PC-9 (cell line): ENCODE data around the gene ACTL7A. TPM values are rescaled to one million over a fixed set of nuclear protein-coding genes. Genes with fewer than 3 reads are reported as not detected.
"Not testable (repeated sequence)": the region's sequence is repeated elsewhere in the genome, so short reads cannot be mapped to it uniquely, and the experiment has no call there.

Experiments
- BruUV-seq: library from RNA; stranded (reverse); fragments of 400-500 nt; replicated peaks from 2 replicates; lab custom pipeline; 2021; lab: Mats Ljungman, UMichigan
- CTCF ChIA-PET: fragments of 300-600 bp; sonication (Branson Sonifier 250); formaldehyde crosslinking; loops from one replicate; lab custom pipeline; 2022; ENCODE audit warnings: antibody characterized with exemption; lab: Charles Lee
- POLR2A ChIA-PET: fragments of 300-600 bp; sonication (Branson Sonifier 250); formaldehyde crosslinking; loops from one replicate; lab custom pipeline; 2022; ENCODE audit warnings: antibody characterized with exemption; ENCODE audit not compliant: unreplicated experiment; lab: Charles Lee
- DNase-seq, 2 experiments: peaks; one replicate each; pipeline versions ENCODE4 v3.0.0 to v3.0.0-alpha.2; 2015 to 2022; ENCODE audit warnings: mixed read lengths in 1 of 2
- H2AFZ ChIP-seq: fragments of 200-600 bp; sonication (generic); 2 replicates; pipeline ENCODE4 v1.8.1; 2017; ENCODE audit warnings: antibody characterized with exemption
- H3F3A ChIP-seq: fragments of 200-600 bp; sonication (generic); 2 replicates; pipeline ENCODE4 v1.8.1; 2017; ENCODE audit warnings: antibody characterized with exemption, mild to moderate bottlenecking, low read depth; ENCODE audit not compliant: insufficient read depth
- H3K27ac ChIP-seq: fragments of 200-600 bp; sonication (generic); 2 replicates; pipeline ENCODE4 v1.6.1; 2016; ENCODE audit warnings: mixed run types
- H3K27me3 ChIP-seq: fragments of 200-600 bp; sonication (generic); 2 replicates; pipeline ENCODE4 v1.6.1; 2016; ENCODE audit warnings: low read depth, mixed run types; ENCODE audit not compliant: insufficient read depth
- H3K36me3 ChIP-seq: fragments of 200-600 bp; sonication (generic); 2 replicates; pipeline ENCODE4 v1.6.1; 2016; ENCODE audit warnings: low read depth, mixed run types
- H3K4me1 ChIP-seq: fragments of 200-600 bp; sonication (generic); replicated peaks from 2 replicates; pipeline ENCODE4 v1.6.1; 2016; ENCODE audit warnings: mixed run types; ENCODE audit not compliant: insufficient read depth
- H3K4me2 ChIP-seq: fragments of 200-600 bp; sonication (generic); 2 replicates; pipeline ENCODE4 v1.6.1; 2017; ENCODE audit warnings: mixed run types
- H3K4me3 ChIP-seq: fragments of 200-600 bp; sonication (generic); 2 replicates; pipeline ENCODE4 v1.6.1; 2016; ENCODE audit warnings: mixed run types
- H3K79me2 ChIP-seq: fragments of 200-600 bp; sonication (generic); 2 replicates; pipeline ENCODE4 v1.6.1; 2017; ENCODE audit warnings: low read depth, mixed run types
- H3K9me2 ChIP-seq: fragments of 200-600 bp; sonication (generic); 2 replicates; pipeline ENCODE4 v1.8.1; 2017; ENCODE audit warnings: mild to moderate bottlenecking; ENCODE audit not compliant: insufficient read depth
- H3K9me3 ChIP-seq: fragments of 200-600 bp; sonication (generic); 2 replicates; pipeline ENCODE4 v1.8.1; 2016; ENCODE audit warnings: low read depth; ENCODE audit not compliant: insufficient read depth
- H4K20me1 ChIP-seq: fragments of 200-600 bp; sonication (generic); 2 replicates; pipeline ENCODE4 v1.8.1; 2017; ENCODE audit not compliant: insufficient read depth
- CTCF ChIP-seq: fragments of 200-600 bp; sonication (generic); conservative IDR thresholded peaks from 2 replicates; pipeline ENCODE4 v1.6.1; 2017; ENCODE audit warnings: mixed run types, antibody characterized with exemption, mild to moderate bottlenecking, moderate library complexity
- EZH2 ChIP-seq: fragments of 200-600 bp; sonication (generic); IDR thresholded peaks from 2 replicates; pipeline ENCODE4 v1.8.0; 2017; ENCODE audit warnings: antibody characterized with exemption, low read depth
- intact Hi-C: fragments of 100-400 bp; cut with micrococcal nuclease; formaldehyde crosslinking; loops from one replicate; pipeline ENCODE4 v1.10.0; 2022; ENCODE audit not compliant: unreplicated experiment
- total RNA-seq: library from RNA; stranded (reverse); gene quantifications from 2 replicates; pipeline ENCODE4 v1.2.3, GENCODE V29; 2021

ACTL7A gene
- total RNA-seq, 1 experiment from 2014 or later: not detected

- peak; percentile 35 to 50 for DNase-seq
- CTCF ChIA-PET: interaction anchor here (0.8 kb wide), 1 partner anchor 49 kb away, joined by 3 read pairs; the partner anchor contains the start of gene ABITRAM
- H3K4me1 ChIP-seq: peaks cover 9% of the 10 kb centered on the region
- peak overlapping the region; percentile 7; the same call in 1 of the 2 replicates for H3K27ac ChIP-seq
- no TSS peak for BruUV-seq
- peaks cover 14% of the 10 kb centered on the region for H3K36me3 ChIP-seq
- TF ChIP-seq CTCF (no peak), EZH2 (no peak)
- intact Hi-C loops: no loop called here
- no peaks in the 10 kb centered on the region for H3K79me2 ChIP-seq
- peaks cover 11% of the 10 kb centered on the region; the same call in 1 of the 2 replicates for H3F3A ChIP-seq
- H3K27me3 ChIP-seq: no peaks in the 10 kb centered on the region
- POLR2A ChIA-PET: no interaction called here
- H3K9me3 ChIP-seq: no peaks in the 10 kb centered on the region
- no peak overlapping the region for H3K4me3 ChIP-seq
- H3K4me2 ChIP-seq: no peak overlapping the region
- no peaks in the 10 kb centered on the region for H4K20me1 ChIP-seq
- H3K9me2 ChIP-seq: no peaks in the 10 kb centered on the region
- H2AFZ ChIP-seq: no peak overlapping the region
These were observed 23.7 kb downstream of the ACTL7A start for GRCh38 chr9:108885643-108886348.

- H3K79me2 ChIP-seq, BruUV-seq, intact Hi-C loops, H3K4me3 ChIP-seq, DNase-seq, H3K27ac ChIP-seq, H2AFZ ChIP-seq, CTCF ChIA-PET, H4K20me1 ChIP-seq, H3K9me2 ChIP-seq, H3K27me3 ChIP-seq, H3K4me2 ChIP-seq, POLR2A ChIA-PET, H3K9me3 ChIP-seq, H3K4me1 ChIP-seq: not testable (repeated sequence)
- peaks cover 11% of the 10 kb centered on the region; the same call in 1 of the 2 replicates for H3F3A ChIP-seq
- peaks cover 14% of the 10 kb centered on the region for H3K36me3 ChIP-seq
These were observed 24.7 kb downstream of the ACTL7A start for GRCh38 chr9:108886594-108887271.

- Histone ChIP-seq H3K4me2 (no peak overlapping the region), H3K4me1 (peaks cover 9% of the 10 kb centered on the region), H3K36me3 (peaks cover 15% of the 10 kb centered on the region; the same call in 1 of the 2 replicates), H4K20me1 (no peaks in the 10 kb centered on the region), H3K9me2 (no peaks in the 10 kb centered on the region), H3F3A (peaks cover 11% of the 10 kb centered on the region; the same call in 1 of the 2 replicates), H3K4me3 (no peak overlapping the region), H3K27ac (no peak overlapping the region), H3K79me2 (no peaks in the 10 kb centered on the region), H3K27me3 (no peaks in the 10 kb centered on the region), H3K9me3 (no peaks in the 10 kb centered on the region), H2AFZ (no peak overlapping the region)
- DNase-seq: no peak
- BruUV-seq: no TSS peak
- ChIA-PET POLR2A (interaction anchor here (0.5 to 0.7 kb wide), 2 partner anchors 157 to 307 kb away, joined by 4 to 11 read pairs; no protein-coding TSS in a partner anchor), CTCF (no interaction called here)
- TF ChIP-seq CTCF (no peak), EZH2 (no peak)
- intact Hi-C loops: no loop called here
These were observed 27.6 kb downstream of the ACTL7A start for GRCh38 chr9:108889649-108890067.
